ENCODE data around the gene DNAJB8.

DNAJB8 gene

GRCh38 chr3:128415773-128416577 lies 50.7 kb downstream of the DNAJB8 start:
- Mint-ChIP-seq H3K4me3 (no peak overlapping the region), H3K36me3 (ENCODE audit: low read depth) (peaks cover 7% of the 10 kb centered on the region), H3K4me1 (peaks cover 14% of the 10 kb centered on the region), H3K9me3 (peaks cover 8% of the 10 kb centered on the region), H3K27me3 (ENCODE audit: low read depth) (peaks cover 4% of the 10 kb centered on the region), H3K27ac (no peak overlapping the region)
- TF ChIP-seq, protein P1, sequence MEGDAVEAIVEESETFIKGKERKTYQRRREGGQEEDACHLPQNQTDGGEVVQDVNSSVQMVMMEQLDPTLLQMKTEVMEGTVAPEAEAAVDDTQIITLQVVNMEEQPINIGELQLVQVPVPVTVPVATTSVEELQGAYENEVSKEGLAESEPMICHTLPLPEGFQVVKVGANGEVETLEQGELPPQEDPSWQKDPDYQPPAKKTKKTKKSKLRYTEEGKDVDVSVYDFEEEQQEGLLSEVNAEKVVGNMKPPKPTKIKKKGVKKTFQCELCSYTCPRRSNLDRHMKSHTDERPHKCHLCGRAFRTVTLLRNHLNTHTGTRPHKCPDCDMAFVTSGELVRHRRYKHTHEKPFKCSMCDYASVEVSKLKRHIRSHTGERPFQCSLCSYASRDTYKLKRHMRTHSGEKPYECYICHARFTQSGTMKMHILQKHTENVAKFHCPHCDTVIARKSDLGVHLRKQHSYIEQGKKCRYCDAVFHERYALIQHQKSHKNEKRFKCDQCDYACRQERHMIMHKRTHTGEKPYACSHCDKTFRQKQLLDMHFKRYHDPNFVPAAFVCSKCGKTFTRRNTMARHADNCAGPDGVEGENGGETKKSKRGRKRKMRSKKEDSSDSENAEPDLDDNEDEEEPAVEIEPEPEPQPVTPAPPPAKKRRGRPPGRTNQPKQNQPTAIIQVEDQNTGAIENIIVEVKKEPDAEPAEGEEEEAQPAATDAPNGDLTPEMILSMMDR (IDR thresholded peaks at IDR 0.05; ENCODE audit: unreplicated experiment in 3 of 3), result no peak

DNA sequence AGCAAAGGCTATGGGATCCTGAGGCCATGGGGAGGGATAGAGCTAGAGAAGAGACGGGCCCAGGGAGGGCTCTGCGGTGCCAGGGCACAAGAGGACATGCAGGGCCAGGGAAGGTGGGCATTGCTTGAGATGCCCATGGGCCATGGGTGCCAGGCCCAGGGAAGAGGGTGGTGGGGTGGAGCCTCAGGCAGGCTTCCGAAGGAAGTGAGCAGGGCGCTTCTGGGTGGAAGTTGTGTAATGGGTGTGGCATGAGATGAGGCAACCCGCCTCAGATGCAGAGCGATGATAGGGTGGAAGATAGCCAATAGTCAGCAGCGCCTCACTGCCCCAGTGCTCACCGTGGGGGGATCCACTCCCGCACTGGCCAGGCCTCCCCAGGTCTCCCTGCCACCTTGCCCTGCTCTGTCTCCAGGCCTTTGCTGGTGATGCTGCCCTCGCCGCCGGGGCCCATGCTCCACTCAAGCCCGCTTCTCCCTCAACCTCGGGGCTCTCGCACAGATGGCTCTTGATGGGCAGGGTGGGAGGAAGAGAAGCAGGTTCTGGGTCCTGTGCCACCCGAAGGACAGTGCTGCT lies 51.4 kb downstream of the DNAJB8 start:
- Mint-ChIP-seq H3K27ac (no peak overlapping the region), H3K4me1 (peaks cover 14% of the 10 kb centered on the region), H3K36me3 (ENCODE audit: low read depth) (peaks cover 7% of the 10 kb centered on the region), H3K27me3 (ENCODE audit: low read depth) (peaks cover 4% of the 10 kb centered on the region), H3K9me3 (peaks cover 8% of the 10 kb centered on the region), H3K4me3 (no peak overlapping the region)
- TF ChIP-seq, protein P1 (IDR thresholded peaks at IDR 0.05; ENCODE audit: unreplicated experiment in 3 of 3), result no peak

DNA sequence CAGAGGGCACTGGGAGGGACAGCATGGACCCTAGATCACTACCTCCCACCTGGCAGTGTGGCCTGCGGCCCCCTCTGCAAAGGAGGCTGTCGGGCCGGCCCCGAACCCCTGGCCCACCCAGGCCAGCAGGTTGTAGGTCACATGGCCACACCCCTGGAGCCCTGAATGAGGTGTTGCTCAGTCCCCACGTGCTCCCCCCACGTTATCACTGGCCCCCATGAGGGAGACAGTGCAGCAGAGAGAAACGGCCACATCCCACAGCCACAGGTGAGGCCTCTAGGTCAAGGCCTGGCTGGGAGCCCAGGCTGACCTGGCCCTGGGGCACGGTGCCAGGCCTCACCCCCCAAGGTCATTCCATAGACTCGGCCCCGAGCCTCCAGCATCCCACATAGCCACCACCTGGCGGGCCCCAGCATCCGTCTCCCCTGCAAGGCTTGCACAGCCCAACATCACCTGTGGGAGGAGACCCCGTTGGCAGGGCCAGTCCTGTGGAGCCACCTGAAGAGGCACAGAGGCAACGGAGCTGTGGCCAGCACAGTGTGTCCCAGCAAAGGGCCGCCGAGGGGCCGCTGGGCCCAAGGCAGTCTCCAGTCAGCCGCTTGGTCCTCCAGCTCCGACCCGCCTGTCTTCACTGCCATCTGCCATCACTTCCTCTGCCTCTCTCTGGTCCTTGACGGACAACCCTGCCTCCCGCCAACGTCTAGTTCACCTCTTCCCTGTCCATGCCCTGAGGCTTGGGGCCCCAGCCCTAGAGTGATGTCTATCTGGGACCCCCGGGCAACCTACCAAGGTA lies 53.1 kb downstream of the DNAJB8 start:
- H3K4me3 Mint-ChIP-seq, result no peak overlapping the region
- H3K36me3 Mint-ChIP-seq (ENCODE audit: low read depth), result no peaks in the 10 kb centered on the region
- H3K27me3 Mint-ChIP-seq (ENCODE audit: low read depth), result peaks cover 10% of the 10 kb centered on the region

DNA sequence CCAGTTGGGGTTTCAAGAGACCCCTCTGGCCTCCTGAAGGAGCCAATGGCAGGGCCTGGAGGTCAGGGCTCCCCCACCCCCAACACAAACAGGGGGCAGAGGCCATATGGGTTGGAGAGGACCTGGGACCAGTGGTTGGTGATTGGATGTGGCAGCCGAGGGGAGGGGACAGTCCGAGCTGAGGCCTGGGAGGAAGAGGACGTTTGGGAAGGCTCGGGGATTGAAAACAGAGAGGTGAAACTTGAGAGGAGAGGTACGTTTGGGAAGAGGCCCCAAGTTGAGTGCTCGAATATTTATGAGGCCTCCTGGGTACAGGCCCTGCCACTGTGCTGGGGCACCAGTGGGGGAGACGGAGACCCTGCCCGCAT lies 53.7 kb downstream of the DNAJB8 start:
- H3K27me3 Mint-ChIP-seq (ENCODE audit: low read depth), result peaks cover 10% of the 10 kb centered on the region
- no peaks in the 10 kb centered on the region for H3K9me3 Mint-ChIP-seq
- peaks cover 16% of the 10 kb centered on the region for H3K4me1 Mint-ChIP-seq
- no peaks in the 10 kb centered on the region for H3K36me3 Mint-ChIP-seq (ENCODE audit: low read depth)
- TF ChIP-seq, protein P1 (IDR thresholded peaks at IDR 0.05; ENCODE audit: unreplicated experiment in 3 of 3), result no peak
- peak overlapping the region in 1 of 3 experiments; percentile 26 for H3K27ac Mint-ChIP-seq
- no peak overlapping the region for H3K4me3 Mint-ChIP-seq

More for the DNA sequence above, 53.1 kb downstream of the DNAJB8 start:
- H3K4me1 Mint-ChIP-seq, result peaks cover 16% of the 10 kb centered on the region
- no peaks in the 10 kb centered on the region for H3K9me3 Mint-ChIP-seq
- TF ChIP-seq, protein P1 (IDR thresholded peaks at IDR 0.05; ENCODE audit: unreplicated experiment in 3 of 3), result no peak
- H3K27ac Mint-ChIP-seq, result no peak overlapping the region

Measured in nephron (organoid).